SK-N-SH treated with all-trans-retinoic acid at 6 μM for 48 hours (cell line): ENCODE results near the gene KLB.
"Not testable (repeated sequence)": the region's sequence is repeated elsewhere in the genome, so short reads cannot be mapped to it uniquely, and the experiment has no call there.

Source experiments
- ATAC-seq: fragments of 200-7000 bp; cut with Tn5 transposase; 3 replicates; pipeline ENCODE4 v1.9.1; 2020; ENCODE audit warnings: mild to moderate bottlenecking, moderate library complexity
- ARNTL ChIP-seq: fragments of 450-650 bp; formaldehyde crosslinking; IDR thresholded peaks from 2 replicates; pipeline ENCODE4 v1.5.0; 2020; ENCODE audit warnings: low read depth, mild to moderate bottlenecking, moderate library complexity, borderline replicate concordance
- CREB5 ChIP-seq: fragments of 250-450 bp; sonication (Bioruptor Pico); IDR thresholded peaks from 2 replicates; pipeline ENCODE4 v1.5.1; 2020; ENCODE audit warnings: low read depth, mild to moderate bottlenecking, moderate library complexity
- CSDC2 ChIP-seq: fragments of 250-450 bp; sonication (Bioruptor Pico); IDR thresholded peaks from 2 replicates; pipeline ENCODE4 v1.5.0; 2020; ENCODE audit warnings: mild to moderate bottlenecking, moderate library complexity
- CSRNP3 ChIP-seq: fragments of 250-450 bp; sonication (Bioruptor Pico); IDR thresholded peaks from 2 replicates; pipeline ENCODE4 v1.5.1; 2021; ENCODE audit warnings: mild to moderate bottlenecking, moderate library complexity
- ESRRG ChIP-seq: fragments of 250-450 bp; sonication (Bioruptor Pico); IDR thresholded peaks from 2 replicates; pipeline ENCODE4 v1.6.1; 2021; ENCODE audit warnings: mild to moderate bottlenecking
- GLIS3 ChIP-seq: fragments of 250-450 bp; sonication (Bioruptor Pico); IDR thresholded peaks from 2 replicates; pipeline ENCODE4 v1.5.0; 2020; ENCODE audit warnings: mild to moderate bottlenecking, moderate library complexity
- OSR1 ChIP-seq: fragments of 250-450 bp; sonication (Bioruptor Pico); IDR thresholded peaks from 2 replicates; pipeline ENCODE4 v1.8.0; 2022; ENCODE audit warnings: moderate library complexity, mild to moderate bottlenecking, inconsistent platforms
- PATZ1 ChIP-seq: fragments of 250-450 bp; sonication (Bioruptor Pico); IDR thresholded peaks from 2 replicates; pipeline ENCODE4 v1.8.0; 2020; ENCODE audit warnings: mild to moderate bottlenecking, moderate library complexity, borderline replicate concordance
- POU6F1 ChIP-seq: fragments of 250-450 bp; sonication (Bioruptor Pico); IDR thresholded peaks from 2 replicates; pipeline ENCODE4 v1.8.0; 2021; ENCODE audit warnings: low read depth, mild to moderate bottlenecking, moderate library complexity, borderline replicate concordance
- PPARA ChIP-seq: fragments of 250-450 bp; sonication (Bioruptor Pico); IDR thresholded peaks from 2 replicates; pipeline ENCODE4 v1.5.0; 2020; ENCODE audit warnings: mild to moderate bottlenecking, borderline replicate concordance
- SNAI2 ChIP-seq: fragments of 250-450 bp; sonication (Bioruptor Pico); IDR thresholded peaks from 2 replicates; pipeline ENCODE4 v1.5.0; 2020; ENCODE audit warnings: mild to moderate bottlenecking, moderate library complexity
- TCF4 ChIP-seq: fragments of 250-450 bp; sonication (Bioruptor Pico); IDR thresholded peaks from 2 replicates; pipeline ENCODE4 v1.8.0; 2021; ENCODE audit warnings: mild to moderate bottlenecking, moderate library complexity, borderline replicate concordance
- TOX ChIP-seq: fragments of 250-450 bp; sonication (Bioruptor Pico); IDR thresholded peaks from 2 replicates; pipeline ENCODE4 v1.8.0; 2021; ENCODE audit warnings: mild to moderate bottlenecking, moderate library complexity, borderline replicate concordance
- TSHZ2 ChIP-seq: fragments of 250-450 bp; sonication (Bioruptor Pico); IDR thresholded peaks from 2 replicates; pipeline ENCODE4 v1.5.0; 2020; ENCODE audit warnings: mild to moderate bottlenecking, moderate library complexity
- ZC3H10 ChIP-seq: fragments of 250-450 bp; sonication (Bioruptor Pico); IDR thresholded peaks from 2 replicates; pipeline ENCODE4 v1.5.1; 2021; ENCODE audit warnings: mild to moderate bottlenecking, moderate library complexity
- ZNF565 ChIP-seq: fragments of 450-650 bp; formaldehyde crosslinking; conservative IDR thresholded peaks from 2 replicates; pipeline ENCODE4 v1.5.0; 2020; ENCODE audit warnings: low read depth, mild to moderate bottlenecking, moderate library complexity
- ZNF70 ChIP-seq: fragments of 450-650 bp; formaldehyde crosslinking; IDR thresholded peaks from 2 replicates; pipeline ENCODE4 v1.5.0; 2020; ENCODE audit warnings: mild to moderate bottlenecking, moderate library complexity
- ZNF8 ChIP-seq: fragments of 450-650 bp; formaldehyde crosslinking; IDR thresholded peaks from 2 replicates; pipeline ENCODE4 v1.5.0; 2020; ENCODE audit warnings: mild to moderate bottlenecking, moderate library complexity

Gene KLB

GRCh38 chr4:39384563-39384962 is 22.2 kb upstream of the KLB start:
- no peak for TF ChIP-seq GLIS3 (CRISPR knock-in tag)
- no peak for TF ChIP-seq ZNF70
- TF ChIP-seq PATZ1 (CRISPR knock-in tag), result no peak
- no peak for TF ChIP-seq CSRNP3
- no peak for TF ChIP-seq TCF4 (CRISPR knock-in tag)
- no peak for TF ChIP-seq POU6F1
- TF ChIP-seq PPARA (CRISPR knock-in tag), result no peak
- no peak for TF ChIP-seq TOX (CRISPR knock-in tag)
- TF ChIP-seq ZC3H10 (CRISPR knock-in tag), result no peak
- TF ChIP-seq ZNF8 (CRISPR knock-in tag), result no peak
- TF ChIP-seq, all 23 proteins: peak for 0
- ATAC-seq, result no peak

- no peak for ATAC-seq
- TF ChIP-seq TOX (CRISPR knock-in tag), result no peak
- no peak for TF ChIP-seq TCF4 (CRISPR knock-in tag)
- TF ChIP-seq ZNF70, result no peak
- no peak for TF ChIP-seq POU6F1
- TF ChIP-seq SNAI2 (CRISPR knock-in tag), result no peak
- no peak for TF ChIP-seq GLIS3 (CRISPR knock-in tag)
- TF ChIP-seq PPARA (CRISPR knock-in tag), result no peak
- TF ChIP-seq, all 23 proteins: peak for 0
These were observed 16.1 kb upstream of the KLB start for GRCh38 chr4:39390603-39391002.

GRCh38 chr4:39394706-39395105 is 12.0 kb upstream of the KLB start:
- TF ChIP-seq ZNF70 (no peak), SNAI2 (CRISPR knock-in tag) (no peak)
- no peak for ATAC-seq

- not testable (repeated sequence) for ATAC-seq
These were observed 5.1 kb upstream of the KLB start for GRCh38 chr4:39401640-39402039.

- ATAC-seq, result no peak
- TF ChIP-seq OSR1 (CRISPR knock-in tag) (no peak), CREB5 (CRISPR knock-in tag) (no peak), ARNTL (no peak), ZNF8 (CRISPR knock-in tag) (no peak), TSHZ2 (CRISPR knock-in tag) (no peak), TOX (CRISPR knock-in tag) (no peak), ZC3H10 (CRISPR knock-in tag) (no peak), ESRRG (CRISPR knock-in tag) (no peak), ZNF565 (CRISPR knock-in tag) (no peak), CSRNP3 (no peak), CSDC2 (CRISPR knock-in tag) (no peak), PATZ1 (CRISPR knock-in tag) (no peak), ZNF70 (no peak)
These were observed 805 bp downstream of the KLB start for GRCh38 chr4:39407584-39407885.
